GM21390 (cell line): ENCODE data around the gene CCDC85C.

Source experiments
- ATAC-seq: cut with Tn5 transposase; IDR thresholded peaks from one replicate; pipeline ENCODE4 v1.9.1; 2021; ENCODE audit not compliant: unreplicated experiment

Gene CCDC85C

DNA sequence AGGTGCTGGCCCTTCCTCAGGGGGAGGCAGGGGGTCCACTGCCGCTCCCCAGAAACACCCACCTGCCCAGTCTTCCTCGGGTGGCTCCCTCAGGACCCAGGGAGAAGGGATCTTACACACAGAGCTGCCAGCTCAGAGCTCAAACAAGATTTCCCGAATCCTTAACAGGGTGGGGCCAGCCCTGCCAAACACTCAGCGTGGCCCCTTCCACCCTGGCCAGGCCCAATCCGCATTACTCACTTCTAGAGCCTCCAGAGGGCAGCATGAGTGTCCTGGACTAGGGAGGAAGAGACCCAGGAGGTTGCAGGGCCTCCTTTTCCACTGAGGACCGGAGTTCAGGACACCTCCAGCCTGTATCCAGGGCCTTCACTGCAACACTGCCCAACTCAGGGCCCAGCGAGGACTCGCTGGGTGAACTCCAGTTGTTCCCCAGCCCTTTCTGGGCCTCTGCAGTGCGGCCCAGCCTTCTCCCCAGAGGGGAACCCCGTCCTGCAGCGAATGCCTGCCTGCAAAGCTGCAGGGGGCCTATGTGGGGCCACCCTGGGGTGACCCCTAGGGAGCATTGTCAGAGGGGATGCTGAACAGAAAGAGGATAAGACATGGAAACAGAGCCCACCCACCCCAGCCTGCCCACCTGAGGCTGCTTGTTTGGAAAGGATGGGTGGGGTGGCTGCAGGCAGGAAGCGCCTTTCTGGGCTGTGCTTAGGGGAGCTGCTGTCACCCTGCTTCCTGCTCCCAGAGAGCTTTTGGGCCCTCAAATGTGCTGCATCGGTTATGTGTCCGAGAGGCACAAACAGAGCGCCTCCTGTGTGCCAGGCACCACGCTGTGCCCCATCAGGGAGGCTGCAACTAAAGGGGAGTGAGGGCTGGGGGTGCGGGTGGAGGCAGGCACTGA lies 79.0 kb downstream of the CCDC85C start:
- ATAC-seq, result no peak

DNA sequence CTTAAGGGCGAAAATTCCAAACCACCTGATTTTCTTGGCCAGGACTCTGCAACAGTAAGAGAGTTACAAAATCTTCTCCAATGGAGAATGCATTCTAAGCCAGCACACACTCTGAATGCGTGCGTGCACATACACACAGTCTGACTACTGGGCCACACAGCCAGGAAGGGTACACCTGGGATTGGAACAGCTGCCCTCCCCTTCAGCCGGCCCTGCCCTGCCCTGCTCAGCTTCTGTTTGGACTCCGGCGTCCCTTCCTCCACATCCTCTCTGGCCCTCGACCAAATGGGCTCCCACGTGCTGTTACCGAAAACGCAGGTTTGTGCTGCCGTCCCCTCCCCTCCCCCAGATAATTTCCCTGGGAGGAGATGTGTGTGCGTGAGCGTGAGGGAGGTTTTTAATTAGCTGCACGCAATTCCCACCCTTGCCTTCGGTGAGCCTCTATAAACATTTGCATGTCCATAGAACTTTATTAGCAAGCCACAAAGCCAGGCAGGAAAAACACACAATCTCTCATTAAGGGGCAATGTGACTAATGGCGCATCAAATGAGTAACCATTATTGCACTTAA lies 79.8 kb downstream of the CCDC85C start:
- ATAC-seq, result no peak

GRCh38 chr14:99523704-99524055 lies 80.3 kb downstream of the CCDC85C start:
- ATAC-seq, result no peak

DNA sequence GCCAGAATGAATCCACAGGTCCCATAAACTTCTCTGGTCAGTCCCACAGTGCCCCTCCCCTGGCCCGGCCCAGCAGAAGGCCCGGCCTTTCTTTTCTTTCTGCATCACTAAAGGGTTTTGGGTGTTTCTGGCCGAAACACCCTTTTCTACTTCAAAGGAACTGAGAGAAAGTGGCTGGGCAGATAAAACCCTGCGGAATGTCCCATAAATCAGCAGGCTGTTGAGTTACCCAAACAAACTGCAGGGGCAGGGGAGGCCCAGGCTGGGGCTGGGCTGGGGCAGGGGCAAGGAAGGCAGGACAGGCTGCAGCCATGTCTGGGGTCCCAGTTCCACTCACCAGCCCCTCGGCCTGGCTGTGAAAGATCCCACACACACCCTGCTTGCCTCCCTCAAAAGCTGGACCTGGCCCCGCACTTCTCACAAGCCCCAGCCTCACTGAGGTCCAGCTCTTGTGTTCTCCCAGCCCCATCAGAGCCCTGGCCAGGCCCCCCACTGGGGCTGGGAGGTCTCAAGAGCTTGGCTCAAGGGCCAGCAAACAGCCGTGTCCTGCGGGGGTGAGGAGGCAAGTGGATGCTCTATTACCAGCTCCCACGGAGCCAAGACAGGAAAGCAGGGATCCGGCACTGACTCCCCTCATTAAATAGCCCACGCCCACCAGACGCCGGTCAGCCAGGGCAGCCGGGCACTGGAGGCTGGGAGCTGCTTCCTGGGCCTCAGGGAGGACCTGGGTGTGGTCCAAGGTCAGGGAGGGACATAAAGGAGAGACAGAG lies 80.9 kb downstream of the CCDC85C start:
- ATAC-seq, result no peak

DNA sequence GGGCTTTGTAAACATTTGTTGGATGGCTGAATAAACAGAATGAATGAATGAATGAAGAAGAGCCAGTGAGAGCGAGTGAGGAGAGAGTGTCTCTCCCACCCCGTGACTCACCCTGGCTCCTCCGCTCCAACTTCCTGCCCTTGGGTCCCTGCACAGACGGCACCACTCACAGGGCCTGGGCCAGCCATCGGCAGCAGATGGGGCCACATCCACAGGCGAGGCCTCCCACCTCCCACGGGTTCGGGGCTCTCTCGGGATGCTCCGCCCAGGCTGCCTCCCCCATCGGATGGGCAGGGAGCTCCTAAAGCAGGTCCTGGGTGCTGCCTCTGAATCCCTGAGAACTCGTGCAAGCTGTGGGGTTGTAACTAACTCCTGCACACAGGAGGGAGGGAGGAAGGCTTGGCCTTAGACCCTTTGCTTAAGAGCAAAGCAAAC lies 81.5 kb downstream of the CCDC85C start:
- no peak for ATAC-seq

- no peak for ATAC-seq
Observed at GRCh38 chr14:99522025-99522401, 82.0 kb downstream of the CCDC85C start.

DNA sequence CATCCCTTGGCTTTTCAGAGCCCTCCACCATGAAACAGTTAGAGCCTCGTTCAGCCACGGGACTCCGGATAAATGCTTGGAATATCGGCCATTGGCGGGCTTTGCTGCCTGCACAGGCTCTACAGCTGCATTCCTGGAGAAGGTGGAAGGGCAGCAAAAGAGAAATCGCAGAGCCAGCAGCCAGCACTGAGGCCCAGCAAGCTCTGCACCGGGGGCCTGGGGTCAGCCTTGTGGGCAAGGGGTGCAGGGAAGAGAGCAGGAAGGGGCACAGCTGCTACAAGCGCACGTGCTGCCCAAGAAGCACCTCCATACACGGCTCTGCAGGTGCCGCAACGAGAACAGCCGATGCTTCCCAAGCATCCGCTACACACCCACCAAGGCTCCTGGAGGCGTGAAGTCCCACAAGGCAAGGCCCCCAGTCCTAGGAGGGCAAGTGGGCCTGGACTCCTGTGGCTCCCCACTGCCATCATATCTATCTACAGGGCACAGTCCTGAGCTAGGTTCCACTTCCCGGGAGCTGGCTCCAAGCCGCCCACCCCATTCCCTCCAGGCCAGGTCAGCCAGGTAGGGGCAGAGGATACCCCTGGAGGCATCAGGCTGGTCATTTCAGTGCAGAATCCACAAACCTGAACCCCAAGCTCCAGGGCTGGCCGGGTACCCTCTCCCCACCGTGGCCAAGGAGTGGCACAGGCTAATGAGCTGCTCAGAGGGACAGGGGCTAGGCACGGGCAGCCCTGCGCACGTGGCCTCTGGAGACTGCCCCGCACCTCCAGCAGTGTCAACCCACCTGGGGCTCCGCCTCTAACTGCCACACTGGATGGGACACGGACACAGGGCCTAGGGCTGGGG lies 82.6 kb downstream of the CCDC85C start:
- ATAC-seq, result no peak

DNA sequence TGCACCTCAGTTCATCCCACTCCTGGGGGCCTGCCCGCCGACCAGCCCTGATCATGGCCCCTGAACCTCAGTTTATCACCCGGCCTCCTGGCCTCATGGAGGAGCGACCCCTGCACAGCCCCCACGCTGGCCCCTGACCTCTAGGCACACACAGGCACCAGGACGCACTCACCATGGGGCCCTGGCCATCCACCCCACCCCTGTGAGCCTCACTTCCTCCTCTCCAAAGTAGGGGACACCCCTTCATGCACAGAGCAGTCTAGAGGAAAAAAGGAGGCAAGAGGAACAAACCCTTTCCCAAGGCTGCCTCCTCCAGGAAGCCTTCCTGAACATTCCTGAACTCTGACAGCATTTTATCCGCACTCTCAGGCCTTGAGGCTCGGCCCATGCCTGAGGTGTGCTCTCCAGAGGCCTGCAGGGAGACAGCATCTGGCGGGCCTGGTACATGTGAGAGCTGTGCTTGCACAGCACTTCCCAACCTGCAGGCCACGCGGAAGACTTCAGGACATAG lies 83.4 kb downstream of the CCDC85C start:
- no peak for ATAC-seq

DNA sequence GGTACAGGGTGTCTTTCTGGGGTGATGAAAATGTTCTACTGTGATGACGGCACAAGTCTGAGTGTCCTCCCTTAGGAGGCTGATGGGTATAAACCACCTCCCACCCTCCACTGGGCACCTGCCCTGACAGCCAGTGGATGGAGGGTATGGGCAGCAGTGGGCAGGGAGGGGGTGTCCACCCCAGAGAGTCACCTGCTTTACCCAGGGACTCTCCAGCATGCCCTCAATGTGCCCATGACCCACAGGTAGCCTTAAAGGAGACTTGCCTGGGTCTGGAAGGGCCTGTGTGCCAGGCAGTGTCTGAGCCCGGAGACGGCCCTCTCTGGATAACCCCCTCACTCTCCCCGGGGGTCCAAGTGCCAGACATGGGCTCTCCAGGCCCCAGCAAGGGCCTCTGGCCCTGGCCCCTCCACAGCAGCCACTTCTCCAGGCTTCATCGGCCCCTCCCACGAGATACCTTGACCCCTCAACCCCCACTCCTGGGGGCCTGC lies 84.0 kb downstream of the CCDC85C start:
- no peak for ATAC-seq

DNA sequence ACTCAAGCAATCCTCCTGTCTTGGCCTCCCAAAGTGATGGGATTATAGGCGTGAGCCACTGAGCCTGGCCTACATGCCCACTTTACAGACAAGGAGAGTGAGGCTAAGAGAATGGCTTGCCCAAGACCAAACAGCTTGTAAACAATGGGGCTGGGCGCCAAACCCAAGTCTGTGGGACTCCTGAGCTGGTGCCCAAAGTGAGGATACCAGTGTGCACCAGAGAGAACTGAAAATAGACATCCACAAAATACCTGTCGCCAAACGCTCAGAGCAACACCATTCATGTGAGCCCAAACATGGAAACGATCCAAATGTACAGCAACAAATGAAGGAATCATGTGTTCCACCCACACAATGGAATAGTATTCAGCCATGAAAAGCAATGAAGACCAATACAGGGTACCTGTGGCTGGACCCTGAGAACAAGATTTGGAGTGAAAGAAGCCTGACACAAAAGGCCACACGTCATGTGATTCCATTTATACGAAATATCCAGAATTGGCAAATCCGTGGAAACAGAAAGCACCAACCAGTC lies 84.6 kb downstream of the CCDC85C start:
- no peak for ATAC-seq

DNA sequence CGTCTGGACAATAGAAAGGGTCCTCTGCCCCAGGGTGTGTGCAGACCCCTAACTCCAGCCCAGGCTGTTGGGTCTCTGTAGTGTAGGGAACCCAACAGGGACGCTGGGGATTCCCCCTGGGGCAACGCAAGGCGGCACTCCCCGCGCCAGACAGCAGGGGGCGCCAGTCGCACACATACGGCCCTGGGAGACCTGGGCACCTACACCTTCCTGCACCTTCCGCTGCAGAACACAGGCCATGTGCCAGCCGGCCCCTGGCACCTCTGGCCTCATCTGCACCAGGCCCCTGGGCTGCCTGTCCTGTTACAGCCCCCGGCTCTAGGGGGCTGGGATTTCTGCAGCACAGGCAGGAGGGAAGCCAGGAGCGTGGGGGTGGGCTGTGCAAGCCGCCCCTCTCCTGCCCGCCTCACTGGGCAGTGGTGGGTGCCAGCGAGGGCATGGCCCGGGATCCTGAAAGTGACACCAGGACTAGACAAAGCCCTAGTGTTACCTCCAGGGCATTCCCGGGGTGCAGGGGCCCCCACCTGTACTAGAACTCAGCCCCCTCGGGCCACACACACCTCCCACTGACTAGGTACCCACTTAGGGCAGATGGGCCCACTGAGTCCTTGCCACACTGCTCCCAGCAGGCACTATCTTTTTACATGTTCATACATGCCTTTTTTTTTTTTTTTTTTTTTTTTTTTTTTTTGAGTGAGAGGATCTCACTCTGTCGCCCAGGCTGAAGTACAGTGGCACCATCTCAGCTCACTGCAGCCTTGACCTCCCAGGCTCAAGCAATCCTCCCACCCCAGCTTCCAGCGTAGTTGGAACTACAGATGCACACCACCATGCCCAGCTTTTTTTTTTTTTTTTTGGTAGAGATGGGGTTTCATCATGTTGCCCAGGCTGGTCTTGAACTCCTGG lies 85.3 kb downstream of the CCDC85C start:
- peak; percentile 76 for ATAC-seq

- peak; percentile 9 for ATAC-seq
Observed at GRCh38 chr14:99517643-99518381, 86.2 kb downstream of the CCDC85C start.

DNA sequence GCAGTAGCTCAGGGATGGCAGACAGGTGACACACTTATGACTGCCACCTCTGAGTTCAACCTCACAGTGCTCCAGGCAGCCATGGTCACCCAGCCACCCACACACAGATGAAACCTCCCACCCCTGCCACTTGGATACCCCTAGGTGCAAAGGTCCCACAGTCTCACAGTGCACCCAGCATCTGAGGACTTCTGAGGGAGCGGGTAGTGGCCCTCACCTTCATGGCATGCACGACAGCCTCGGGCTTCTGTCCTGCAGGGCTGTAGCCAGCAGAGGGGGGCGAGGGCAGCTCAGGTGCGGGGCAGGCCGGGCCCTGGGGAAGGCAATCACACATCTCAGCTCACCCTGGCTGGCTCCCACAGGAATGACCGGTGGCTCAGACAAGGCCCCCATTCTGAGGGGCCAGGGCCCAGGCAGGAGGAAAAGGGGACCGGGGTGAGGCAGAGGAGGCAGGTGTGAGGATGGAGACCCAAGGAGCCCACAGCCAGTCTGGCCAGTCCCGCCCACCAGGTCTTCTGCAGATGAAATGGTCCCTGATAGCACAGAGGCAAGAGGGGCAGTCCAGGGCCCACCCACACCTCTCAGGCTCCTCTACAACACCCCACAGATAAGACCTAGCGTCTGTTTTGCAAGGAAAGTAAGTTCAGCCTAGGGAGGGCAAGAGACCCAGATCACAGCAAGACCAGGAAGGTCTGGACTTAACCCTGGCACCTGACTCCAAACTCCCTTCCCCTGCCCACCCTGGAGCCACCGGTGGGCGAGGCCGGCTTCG lies 87.0 kb downstream of the CCDC85C start:
- no peak for ATAC-seq

DNA sequence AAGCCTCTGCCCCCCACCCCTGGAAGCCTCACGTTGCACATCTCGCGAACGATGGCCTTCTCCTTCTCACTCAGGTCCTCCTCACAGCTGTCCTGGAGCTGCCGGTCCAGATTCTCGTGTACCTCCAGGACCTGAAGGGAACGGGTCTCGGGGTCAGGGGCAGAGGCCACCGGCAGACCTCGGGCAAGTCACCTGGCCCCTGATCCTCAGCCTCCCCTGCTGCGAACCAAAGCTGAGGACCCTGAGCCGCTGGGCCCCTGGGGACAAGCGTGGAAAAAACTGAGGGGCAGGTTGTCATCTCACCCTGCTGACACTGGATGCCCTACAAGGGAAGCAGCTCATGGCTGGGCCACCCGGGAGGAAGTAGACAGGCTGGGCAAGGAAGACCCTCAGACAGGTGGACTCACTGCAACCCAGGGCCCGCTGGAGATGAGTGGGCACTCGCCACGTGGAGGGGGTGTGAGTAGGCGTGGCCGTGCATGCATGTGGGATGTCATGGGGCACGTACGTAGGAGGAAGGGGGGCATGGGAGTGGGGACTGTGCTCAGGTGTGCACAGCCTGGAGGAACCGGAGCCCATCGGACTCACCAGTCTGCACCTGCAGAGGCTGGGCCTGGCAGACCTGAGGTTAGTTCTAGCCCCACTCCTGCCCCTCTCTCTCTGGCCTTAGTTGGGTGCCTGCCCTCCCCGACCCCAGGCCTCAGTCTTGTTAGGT lies 87.7 kb downstream of the CCDC85C start:
- ATAC-seq, result no peak

DNA sequence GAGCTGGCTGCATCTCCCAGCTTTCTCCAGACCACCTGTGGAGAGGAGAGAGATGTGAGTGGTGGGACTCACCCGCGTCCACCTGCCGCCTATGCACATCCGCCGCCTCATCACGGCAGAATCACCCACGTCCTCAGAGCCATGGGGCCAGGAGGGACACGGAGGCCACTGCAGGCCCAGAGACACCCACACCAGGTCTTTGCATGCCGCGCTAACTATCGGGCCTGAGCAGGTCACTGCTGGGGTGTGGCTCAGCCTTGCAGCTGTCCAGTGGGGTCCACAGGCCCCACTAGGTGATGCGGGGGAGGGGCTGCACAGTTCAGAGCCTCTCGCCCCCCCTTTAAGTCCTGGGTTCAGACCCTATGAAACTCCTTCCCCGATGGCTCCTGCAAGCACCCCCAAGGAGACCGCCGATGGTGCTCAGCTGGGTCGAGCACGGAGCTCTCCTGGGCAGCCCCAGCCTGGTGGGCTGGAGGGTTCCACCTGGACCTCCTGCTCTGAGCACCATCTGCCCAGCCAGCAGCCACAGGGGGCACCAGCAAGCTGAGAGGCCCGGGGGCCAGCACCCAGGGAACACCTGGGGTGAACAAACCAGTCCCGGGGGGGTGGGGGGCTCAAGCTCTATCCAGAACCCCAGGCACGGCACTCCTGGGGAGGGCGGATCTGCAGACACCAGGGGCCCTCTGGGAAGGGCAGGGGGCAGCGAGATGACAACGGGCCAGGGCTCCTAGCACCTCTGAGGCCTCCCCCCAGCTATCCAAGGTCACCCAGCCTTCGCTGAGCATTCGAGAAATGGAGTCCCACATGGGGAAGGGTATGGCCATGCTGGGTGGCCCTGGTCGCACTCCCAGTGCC lies 88.5 kb downstream of the CCDC85C start:
- ATAC-seq, result no peak

GRCh38 chr14:99514552-99515300 lies 89.3 kb downstream of the CCDC85C start:
- ATAC-seq, result no peak
